HepG2 (cell line): ENCODE measurements around the gene TMEM185A.

Experiments used
- CTCF ChIP-seq: sonication (generic); formaldehyde crosslinking; IDR thresholded peaks from 2 replicates; pipeline ENCODE4 v1.5.0; 2020; ENCODE audit warnings: mild to moderate bottlenecking, missing genetic modification reagents, moderate library complexity
- EED ChIP-seq: sonication (generic); formaldehyde crosslinking; IDR thresholded peaks from 2 replicates; pipeline ENCODE4 v1.5.0; 2020; ENCODE audit warnings: mild to moderate bottlenecking, missing genetic modification reagents
- KDM4B ChIP-seq: sonication (generic); formaldehyde crosslinking; IDR thresholded peaks from 2 replicates; pipeline ENCODE4 v1.4.0; 2020; ENCODE audit warnings: missing genetic modification reagents
- NR2C2 ChIP-seq: sonication (generic); formaldehyde crosslinking; IDR thresholded peaks from 2 replicates; pipeline ENCODE4 v1.4.0; 2020; ENCODE audit warnings: missing genetic modification reagents, mild to moderate bottlenecking, moderate library complexity, borderline replicate concordance
- NR2F2 ChIP-seq: IDR thresholded peaks from 2 replicates; pipeline ENCODE4 v1.6.1; 2012; ENCODE audit warnings: low read depth, inconsistent platforms, borderline replicate concordance
- SMYD3 ChIP-seq: sonication (generic); formaldehyde crosslinking; IDR thresholded peaks from 2 replicates; pipeline ENCODE4 v1.8.1; 2023; ENCODE audit warnings: mild to moderate bottlenecking, missing genetic modification reagents
- SP2 ChIP-seq: sonication (generic); formaldehyde crosslinking; IDR thresholded peaks from 2 replicates; pipeline ENCODE4 v1.5.1; 2020; ENCODE audit warnings: mild to moderate bottlenecking, missing genetic modification reagents
- XRCC5 ChIP-seq: fragments of 200-400 bp; formaldehyde crosslinking; optimal IDR thresholded peaks from 2 replicates; pipeline ENCODE3; 2017; ENCODE audit warnings: mild to moderate bottlenecking, low read length
- YY1 ChIP-seq: IDR thresholded peaks from 2 replicates; pipeline ENCODE4 v1.6.1; 2011; ENCODE audit warnings: low read length, low read depth, moderate library complexity, mild to moderate bottlenecking; ENCODE audit not compliant: insufficient read depth, insufficient replicate concordance
- ZFP90 ChIP-seq: sonication (generic); formaldehyde crosslinking; IDR thresholded peaks from 2 replicates; pipeline ENCODE4 v1.8.0; 2022; ENCODE audit warnings: missing genetic modification reagents, mild to moderate bottlenecking, inconsistent platforms, borderline replicate concordance
- ZKSCAN1 ChIP-seq: fragments of 150-350 bp; IDR thresholded peaks from 2 replicates; pipeline ENCODE4 v1.6.1; 2014; ENCODE audit warnings: low read length
- ZNF253 ChIP-seq: sonication (generic); formaldehyde crosslinking; IDR thresholded peaks from 2 replicates; pipeline ENCODE4 v1.8.0; 2022; ENCODE audit warnings: mild to moderate bottlenecking, missing genetic modification reagents, borderline replicate concordance

DNA sequence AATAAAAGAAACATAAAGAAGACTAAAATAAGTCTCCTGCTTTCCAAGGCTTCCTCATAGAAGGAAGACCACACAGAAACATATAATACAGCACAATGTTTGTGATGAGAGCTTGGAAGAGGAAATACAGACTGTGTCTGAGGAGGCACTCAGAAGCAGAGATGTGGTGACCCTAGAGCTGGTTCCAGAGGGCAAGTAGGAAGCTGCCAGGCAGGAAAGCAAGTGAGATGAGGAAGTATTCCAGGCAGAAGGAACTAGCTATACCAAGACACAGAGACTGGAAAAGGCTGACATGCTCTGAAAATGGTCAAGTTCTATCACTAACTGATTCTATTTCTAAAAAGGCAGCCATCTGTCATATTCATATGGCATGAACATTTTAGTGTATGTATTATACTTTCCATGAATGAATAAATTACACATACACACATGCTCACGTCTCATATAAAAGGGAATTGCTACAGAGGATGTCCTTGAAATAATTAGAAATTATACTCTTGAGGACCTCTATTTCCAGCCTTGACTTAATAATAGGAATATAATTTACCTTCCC lies 19.9 kb downstream of the TMEM185A start:
- no peak for TF ChIP-seq NR2C2
- TF ChIP-seq EED (CRISPR knock-in tag), result no peak
- TF ChIP-seq SP2 (CRISPR knock-in tag), result no peak
- TF ChIP-seq XRCC5, result no peak
- no peak for TF ChIP-seq CTCF (CRISPR knock-in tag)
- TF ChIP-seq ZFP90 (CRISPR knock-in tag), result no peak
- TF ChIP-seq KDM4B (CRISPR knock-in tag), result no peak
- no peak for TF ChIP-seq ZNF253 (CRISPR knock-in tag)
- no peak for TF ChIP-seq ZKSCAN1
- TF ChIP-seq YY1, result no peak
- TF ChIP-seq NR2F2, result no peak
- no peak for TF ChIP-seq SMYD3 (CRISPR knock-in tag)
